GM21786 (cell line): ENCODE measurements around the gene PTCRA.

Experiments used
- ATAC-seq: cut with Tn5 transposase; IDR thresholded peaks from one replicate; pipeline ENCODE4 v1.9.1; 2021; ENCODE audit not compliant: unreplicated experiment

PTCRA gene

GRCh38 chr6:42970871-42971612 is 55.2 kb downstream of the PTCRA start:
- no peak for ATAC-seq

GRCh38 chr6:42971746-42972327 is 56.0 kb downstream of the PTCRA start:
- no peak for ATAC-seq

DNA sequence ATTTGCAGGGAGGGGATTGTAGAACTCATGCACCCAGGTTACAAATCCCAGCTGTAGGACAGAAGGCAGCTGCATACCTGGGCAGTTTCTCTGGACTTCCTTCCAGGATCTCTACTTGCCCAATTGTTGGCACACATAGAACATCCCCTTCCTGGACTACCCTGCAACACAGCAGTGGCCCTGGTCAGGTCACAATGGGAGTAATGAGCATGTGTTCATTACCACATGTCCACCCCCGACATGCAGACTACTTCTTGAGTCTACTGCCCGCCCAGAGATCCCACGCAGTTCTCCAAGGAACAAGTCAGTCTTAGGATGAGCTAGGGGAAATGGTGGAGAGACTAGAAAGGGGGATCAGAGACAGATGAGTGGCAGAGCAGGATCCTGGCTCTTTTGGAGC is 58.1 kb downstream of the PTCRA start:
- no peak for ATAC-seq

DNA sequence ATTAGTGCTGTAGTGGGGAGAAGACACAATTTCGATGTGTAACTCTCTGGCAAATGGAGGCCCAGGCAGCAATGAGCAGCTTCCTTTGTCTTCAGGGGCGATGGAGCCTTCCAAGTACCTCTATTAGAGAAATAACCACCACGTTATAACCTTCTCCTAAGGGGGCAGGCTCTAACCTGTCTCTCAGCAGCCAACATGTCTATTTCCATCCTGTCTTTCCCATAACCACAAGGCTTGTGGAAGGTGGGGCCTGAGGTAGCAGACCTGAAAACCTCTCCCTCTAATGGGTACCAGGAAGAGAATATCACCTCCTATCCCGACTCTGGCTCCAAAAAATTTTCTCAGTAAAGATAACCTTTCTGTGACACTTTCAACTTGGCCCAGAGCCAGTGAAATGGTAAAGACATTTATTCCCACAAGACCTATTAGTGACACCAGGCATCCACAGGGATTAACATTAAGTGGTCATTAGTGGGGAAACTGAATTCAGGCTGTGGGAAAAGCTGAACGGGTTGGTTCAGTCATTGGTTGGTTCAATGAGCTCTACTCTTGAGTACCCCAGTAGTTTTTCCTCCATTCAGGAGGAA is 59.2 kb downstream of the PTCRA start:
- ATAC-seq = no peak
